ENCODE data around the gene KCNK3.

DNA sequence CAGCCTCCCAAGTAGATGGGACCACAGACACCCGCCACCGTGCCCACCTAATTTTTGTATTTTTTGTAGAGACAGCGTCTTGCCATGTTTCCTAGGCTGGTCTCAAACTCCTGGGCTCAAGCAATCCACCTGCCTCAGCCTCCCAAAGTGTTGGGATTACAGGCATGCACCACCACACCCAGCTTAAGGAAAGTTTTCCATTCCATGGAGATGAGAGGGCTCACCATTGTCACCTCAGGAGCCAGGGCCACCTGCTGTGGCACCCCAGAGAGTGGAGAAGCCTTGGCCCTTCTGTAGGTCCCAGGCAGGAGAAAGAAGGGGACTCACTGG is 76.2 kb downstream of the KCNK3 start:
- TF ChIP-seq, protein P1, sequence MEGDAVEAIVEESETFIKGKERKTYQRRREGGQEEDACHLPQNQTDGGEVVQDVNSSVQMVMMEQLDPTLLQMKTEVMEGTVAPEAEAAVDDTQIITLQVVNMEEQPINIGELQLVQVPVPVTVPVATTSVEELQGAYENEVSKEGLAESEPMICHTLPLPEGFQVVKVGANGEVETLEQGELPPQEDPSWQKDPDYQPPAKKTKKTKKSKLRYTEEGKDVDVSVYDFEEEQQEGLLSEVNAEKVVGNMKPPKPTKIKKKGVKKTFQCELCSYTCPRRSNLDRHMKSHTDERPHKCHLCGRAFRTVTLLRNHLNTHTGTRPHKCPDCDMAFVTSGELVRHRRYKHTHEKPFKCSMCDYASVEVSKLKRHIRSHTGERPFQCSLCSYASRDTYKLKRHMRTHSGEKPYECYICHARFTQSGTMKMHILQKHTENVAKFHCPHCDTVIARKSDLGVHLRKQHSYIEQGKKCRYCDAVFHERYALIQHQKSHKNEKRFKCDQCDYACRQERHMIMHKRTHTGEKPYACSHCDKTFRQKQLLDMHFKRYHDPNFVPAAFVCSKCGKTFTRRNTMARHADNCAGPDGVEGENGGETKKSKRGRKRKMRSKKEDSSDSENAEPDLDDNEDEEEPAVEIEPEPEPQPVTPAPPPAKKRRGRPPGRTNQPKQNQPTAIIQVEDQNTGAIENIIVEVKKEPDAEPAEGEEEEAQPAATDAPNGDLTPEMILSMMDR (conservative IDR thresholded peaks at IDR 0.05 in 1 of 2, IDR thresholded peaks at IDR 0.05 in 1 of 2; ENCODE audit: low read depth in 1 of 2, low read length in 2 of 2): no peak
- no peak for TF ChIP-seq EZH2 (IDR thresholded peaks at IDR 0.05; ENCODE audit: low read length, missing control alignments)
